ENCODE measurements around the gene CAPS.

The CAPS gene

GRCh38 chr19:5908773-5909442, 5.1 kb upstream of the CAPS start:
- DNase-seq (ENCODE audit: low read depth in 2 of 2): no peak

- DNase-seq (ENCODE audit: low read depth in 2 of 2): no peak
Observed at GRCh38 chr19:5910638-5910907, 3.5 kb upstream of the CAPS start.

- DNase-seq (ENCODE audit: low read depth in 2 of 2): no peak
Observed at GRCh38 chr19:5911366-5911765, 2.7 kb upstream of the CAPS start.

GRCh38 chr19:5914358-5914774, 312 bp downstream of the CAPS start:
- DNase-seq (ENCODE audit: low read depth in 2 of 2): no peak

- DNase-seq (ENCODE audit: low read depth in 2 of 2): no peak
Observed at GRCh38 chr19:5914946-5915781, 1.1 kb downstream of the CAPS start.

GRCh38 chr19:5915782-5916165, 1.7 kb downstream of the CAPS start:
- no peak for DNase-seq (ENCODE audit: low read depth in 2 of 2)

- no peak for DNase-seq (ENCODE audit: low read depth in 2 of 2)
Observed at GRCh38 chr19:5916181-5916708, 2.2 kb downstream of the CAPS start.

GRCh38 chr19:5917431-5918107, 3.5 kb downstream of the CAPS start:
- no peak for DNase-seq (ENCODE audit: low read depth in 2 of 2)

GRCh38 chr19:5918463-5919079, 4.5 kb downstream of the CAPS start:
- DNase-seq (ENCODE audit: low read depth in 2 of 2): no peak

GRCh38 chr19:5921516-5922160, 7.6 kb downstream of the CAPS start:
- DNase-seq (ENCODE audit: low read depth in 2 of 2): no peak

- no peak for DNase-seq (ENCODE audit: low read depth in 2 of 2)
Observed at GRCh38 chr19:5922161-5922545, 8.1 kb downstream of the CAPS start.

- DNase-seq (ENCODE audit: low read depth in 2 of 2): no peak
Observed at GRCh38 chr19:5923356-5923755, 9.3 kb downstream of the CAPS start.

GRCh38 chr19:5925830-5926427, 11.9 kb downstream of the CAPS start:
- DNase-seq (ENCODE audit: low read depth in 2 of 2): no peak

- no peak for DNase-seq (ENCODE audit: low read depth in 2 of 2)
Observed at GRCh38 chr19:5926641-5927440, 12.8 kb downstream of the CAPS start.

- DNase-seq (ENCODE audit: low read depth in 2 of 2): no peak
Observed at GRCh38 chr19:5927441-5927821, 13.4 kb downstream of the CAPS start.

- no peak for DNase-seq (ENCODE audit: low read depth in 2 of 2)
Observed at GRCh38 chr19:5929179-5929578, 15.1 kb downstream of the CAPS start.

- DNase-seq (ENCODE audit: low read depth in 2 of 2): no peak
Observed at GRCh38 chr19:5929625-5930024, 15.6 kb downstream of the CAPS start.

GRCh38 chr19:5931251-5931650, 17.2 kb downstream of the CAPS start:
- no peak for DNase-seq (ENCODE audit: low read depth in 2 of 2)

GRCh38 chr19:5932146-5932545, 18.1 kb downstream of the CAPS start:
- no peak for DNase-seq (ENCODE audit: low read depth in 2 of 2)

GRCh38 chr19:5932609-5933262, 18.7 kb downstream of the CAPS start:
- no peak for DNase-seq (ENCODE audit: low read depth in 2 of 2)
